ENCODE results near the gene FMNL2. TPM values are rescaled to one million over a fixed set of nuclear protein-coding genes. Genes with fewer than 3 reads are reported as not detected.

FMNL2 gene
- total RNA-seq, 1 experiment from 2014 or later: 37.5 TPM

GRCh38 chr2:152519581-152519952 is 184.6 kb downstream of the FMNL2 start:
- DNase-seq (ENCODE audit: low spot score): no peak

GRCh38 chr2:152520759-152521158 is 185.8 kb downstream of the FMNL2 start:
- DNase-seq (ENCODE audit: low spot score): no peak

GRCh38 chr2:152522446-152522845 is 187.5 kb downstream of the FMNL2 start:
- DNase-seq (ENCODE audit: low spot score): peak; percentile 65

GRCh38 chr2:152523091-152523490 is 188.1 kb downstream of the FMNL2 start:
- DNase-seq (ENCODE audit: low spot score): peak; percentile 63

- DNase-seq (ENCODE audit: low spot score): peak; percentile 90
These were observed 190.4 kb downstream of the FMNL2 start for GRCh38 chr2:152525277-152525838.

GRCh38 chr2:152529420-152530115 is 194.6 kb downstream of the FMNL2 start:
- DNase-seq (ENCODE audit: low spot score): no peak

- DNase-seq (ENCODE audit: low spot score): no peak
These were observed 197.3 kb downstream of the FMNL2 start for GRCh38 chr2:152532241-152532640.

- DNase-seq (ENCODE audit: low spot score): no peak
These were observed 199.6 kb downstream of the FMNL2 start for GRCh38 chr2:152534460-152535135.

GRCh38 chr2:152537081-152537651 is 202.2 kb downstream of the FMNL2 start:
- DNase-seq (ENCODE audit: low spot score): no peak

- no peak for DNase-seq (ENCODE audit: low spot score)
These were observed 204.4 kb downstream of the FMNL2 start for GRCh38 chr2:152539424-152539823.

GRCh38 chr2:152541712-152542111 is 206.7 kb downstream of the FMNL2 start:
- DNase-seq (ENCODE audit: low spot score): no peak

- DNase-seq (ENCODE audit: low spot score): no peak
These were observed 207.5 kb downstream of the FMNL2 start for GRCh38 chr2:152542337-152542994.

GRCh38 chr2:152542995-152543481 is 208.1 kb downstream of the FMNL2 start:
- peak; percentile 87 for DNase-seq (ENCODE audit: low spot score)

GRCh38 chr2:152543717-152544116 is 208.7 kb downstream of the FMNL2 start:
- DNase-seq (ENCODE audit: low spot score): no peak

- no peak for DNase-seq (ENCODE audit: low spot score)
These were observed 209.7 kb downstream of the FMNL2 start for GRCh38 chr2:152544638-152545037.

GRCh38 chr2:152546230-152546837 is 211.4 kb downstream of the FMNL2 start:
- DNase-seq (ENCODE audit: low spot score): no peak

- DNase-seq (ENCODE audit: low spot score): no peak
These were observed 213.3 kb downstream of the FMNL2 start for GRCh38 chr2:152548111-152548875.

- no peak for DNase-seq (ENCODE audit: low spot score)
These were observed 214.0 kb downstream of the FMNL2 start for GRCh38 chr2:152548996-152549395.

- no peak for DNase-seq (ENCODE audit: low spot score)
These were observed 214.4 kb downstream of the FMNL2 start for GRCh38 chr2:152549423-152549822.

GRCh38 chr2:152550386-152550785 is 215.4 kb downstream of the FMNL2 start:
- no peak for DNase-seq (ENCODE audit: low spot score)

- DNase-seq (ENCODE audit: low spot score): no peak
These were observed 217.9 kb downstream of the FMNL2 start for GRCh38 chr2:152552888-152553287.
